Measurements from ENCODE around the gene ARMC7.
A peak's percentile ranks its signal among the peaks of the same experiment; 100 is the strongest.
"Not testable (repeated sequence)": the region's sequence is repeated elsewhere in the genome, so short reads cannot be mapped to it uniquely, and the experiment has no call there.

The ARMC7 gene

GRCh38 chr17:75109407-75110233 is at the start of gene ARMC7:
Gene ARMC7 (plus strand): TSS chr17:75109969. CDS start chr17:75110289, 320 bp downstream.
- peak; percentile 24 for DNase-seq

GRCh38 chr17:75060434-75061054 is 49.2 kb upstream of the ARMC7 start:
- DNase-seq, result no peak

DNA sequence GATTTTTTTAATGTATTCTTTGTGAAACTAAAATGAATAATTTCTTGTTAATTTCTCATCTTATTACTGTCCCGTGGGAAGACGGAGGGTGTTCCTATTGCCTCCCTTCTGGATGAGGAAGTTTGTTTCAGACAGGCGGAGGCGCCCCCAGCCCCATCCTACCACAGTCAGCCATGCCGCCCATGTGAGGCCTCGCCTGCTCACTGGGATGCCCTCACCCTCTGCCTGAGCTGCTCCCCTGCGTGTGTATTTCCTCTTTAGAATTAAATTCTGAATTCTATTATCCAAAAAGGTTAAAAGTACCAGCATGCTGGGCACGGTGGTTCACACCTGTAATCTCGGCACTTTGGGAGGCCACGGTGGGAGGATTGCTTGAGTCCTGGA is 48.7 kb upstream of the ARMC7 start:
- no peak for DNase-seq

DNA sequence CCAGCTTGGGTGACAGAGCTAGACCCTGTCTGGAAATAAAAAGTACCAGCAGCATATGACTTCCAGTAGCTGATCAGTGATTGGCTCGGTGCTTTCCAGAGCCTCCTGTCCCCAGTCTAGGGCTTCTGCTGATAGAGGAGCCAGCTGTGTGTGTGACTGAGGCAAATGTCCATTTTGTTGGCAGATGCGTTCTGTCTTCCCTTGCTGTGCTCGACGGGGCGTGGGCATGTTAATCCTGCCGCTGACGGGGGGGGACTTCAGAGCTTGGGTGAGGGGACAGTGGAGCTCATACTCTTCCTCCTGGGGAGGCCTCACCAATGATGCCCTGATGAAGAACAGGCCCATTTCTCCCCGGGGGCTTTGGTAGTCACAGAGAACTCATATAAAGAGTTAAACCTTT is 48.2 kb upstream of the ARMC7 start:
- DNase-seq, result no peak

GRCh38 chr17:75063201-75063600 is 46.6 kb upstream of the ARMC7 start:
- no peak for DNase-seq

DNA sequence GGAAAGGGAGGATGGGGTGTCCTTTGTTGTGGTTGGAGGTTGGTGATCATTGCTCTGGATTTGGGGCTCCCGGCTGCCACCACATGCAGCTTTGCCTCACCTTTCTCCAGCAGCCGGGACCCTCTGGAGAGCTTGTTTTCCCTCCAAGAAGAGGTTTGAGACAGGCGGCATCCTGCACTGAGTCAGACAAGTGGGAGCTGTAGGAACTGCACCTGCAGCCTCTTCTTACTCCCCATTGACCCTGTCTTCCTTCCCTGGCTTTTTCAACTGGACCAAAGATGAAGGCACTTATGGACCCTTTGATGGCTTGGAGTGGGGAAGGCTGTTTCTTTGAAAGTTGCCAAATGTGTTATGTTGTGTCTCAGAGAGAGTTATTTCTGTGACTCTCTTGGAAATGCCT is 46.1 kb upstream of the ARMC7 start:
- no peak for DNase-seq

- DNase-seq, result no peak
Measured at GRCh38 chr17:75064040-75064439, 45.7 kb upstream of the ARMC7 start.

DNA sequence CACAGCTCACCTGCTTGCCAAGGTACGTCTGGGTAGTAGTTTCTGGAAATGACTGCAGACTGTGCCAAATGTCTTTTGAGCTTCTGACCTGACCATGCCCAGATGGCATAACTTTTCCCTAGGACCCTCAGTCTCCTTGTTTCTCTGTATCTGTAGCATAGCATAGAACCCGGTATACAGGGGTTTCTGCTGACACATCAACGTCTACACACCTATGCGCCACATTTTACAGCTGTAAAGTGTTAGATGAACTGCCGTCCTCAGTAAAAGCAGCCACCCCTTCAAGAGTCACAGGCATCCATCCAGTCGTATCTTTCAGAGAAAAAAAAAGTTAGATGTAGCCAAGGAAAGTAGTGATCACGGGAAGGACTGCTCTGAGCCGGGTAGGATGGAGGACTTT is 45.3 kb upstream of the ARMC7 start:
- no peak for DNase-seq

- no peak for DNase-seq
Measured at GRCh38 chr17:75064867-75065561, 44.8 kb upstream of the ARMC7 start.

GRCh38 chr17:75065562-75066151 is 44.1 kb upstream of the ARMC7 start:
- no peak for DNase-seq

DNA sequence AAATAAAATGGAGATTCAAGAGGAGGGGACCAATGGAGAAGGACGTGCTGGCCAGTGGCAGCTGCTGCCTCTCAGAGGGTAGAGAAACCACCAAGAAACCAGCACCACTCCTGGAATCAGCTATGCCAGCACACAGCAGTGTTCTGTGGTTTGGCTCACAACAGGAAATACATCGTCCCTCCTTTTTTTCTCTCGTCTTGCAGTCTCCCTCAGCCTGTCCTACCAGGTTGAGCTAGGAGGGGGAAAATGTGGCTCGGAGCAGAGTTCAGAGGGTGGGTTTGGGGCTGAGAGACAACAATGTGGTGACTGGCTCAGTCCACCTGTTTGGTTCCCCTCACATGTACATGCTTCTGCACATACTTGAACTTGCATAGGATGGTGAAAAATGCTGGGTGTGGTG is 41.9 kb upstream of the ARMC7 start:
- no peak for DNase-seq

GRCh38 chr17:75068750-75069149 is 41.0 kb upstream of the ARMC7 start:
- DNase-seq, result no peak

GRCh38 chr17:75069783-75070182 is 40.0 kb upstream of the ARMC7 start:
- no peak for DNase-seq

GRCh38 chr17:75071478-75072271 is 38.1 kb upstream of the ARMC7 start:
- not testable (repeated sequence) for DNase-seq

DNA sequence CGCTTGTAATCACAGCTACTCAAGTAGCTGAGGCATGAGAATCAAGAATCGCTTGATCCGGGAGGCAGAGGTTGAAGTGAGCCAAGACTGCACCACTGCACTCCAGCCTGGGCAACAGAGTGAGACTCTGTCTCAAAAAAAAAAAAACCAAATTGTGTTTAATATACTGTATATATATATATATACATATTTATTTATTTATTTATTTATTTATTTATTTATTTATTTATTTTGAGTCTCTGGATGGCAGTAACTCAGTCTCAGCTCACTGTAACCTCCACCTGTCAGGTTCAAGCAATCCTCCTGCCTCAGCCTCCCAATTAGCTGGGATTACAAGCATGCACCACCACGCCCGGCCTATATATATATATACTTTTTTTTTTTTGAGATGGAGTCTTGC is 36.9 kb upstream of the ARMC7 start:
- DNase-seq, result not testable (repeated sequence)

- no peak for DNase-seq
Measured at GRCh38 chr17:75073618-75074047, 36.1 kb upstream of the ARMC7 start.

DNA sequence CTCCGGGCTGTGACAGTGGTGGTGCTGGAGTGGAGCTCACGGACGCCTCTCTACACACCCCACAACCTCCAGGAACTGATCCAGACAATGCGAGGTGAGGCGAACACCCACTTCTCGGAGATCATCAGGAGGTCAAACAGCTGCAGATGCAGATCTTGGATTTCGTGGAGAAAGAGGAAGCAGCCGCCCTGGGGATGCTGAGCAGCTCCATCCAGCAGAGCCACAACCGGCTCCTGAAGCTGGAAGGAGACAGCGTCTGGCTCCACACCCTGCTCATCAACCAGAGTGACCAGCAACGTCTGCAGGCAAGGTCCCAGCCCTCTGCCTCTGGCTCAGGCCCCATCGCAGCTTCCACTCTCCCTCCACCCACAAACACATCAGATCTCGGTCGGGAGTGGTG is 35.2 kb upstream of the ARMC7 start:
- no peak for DNase-seq

DNA sequence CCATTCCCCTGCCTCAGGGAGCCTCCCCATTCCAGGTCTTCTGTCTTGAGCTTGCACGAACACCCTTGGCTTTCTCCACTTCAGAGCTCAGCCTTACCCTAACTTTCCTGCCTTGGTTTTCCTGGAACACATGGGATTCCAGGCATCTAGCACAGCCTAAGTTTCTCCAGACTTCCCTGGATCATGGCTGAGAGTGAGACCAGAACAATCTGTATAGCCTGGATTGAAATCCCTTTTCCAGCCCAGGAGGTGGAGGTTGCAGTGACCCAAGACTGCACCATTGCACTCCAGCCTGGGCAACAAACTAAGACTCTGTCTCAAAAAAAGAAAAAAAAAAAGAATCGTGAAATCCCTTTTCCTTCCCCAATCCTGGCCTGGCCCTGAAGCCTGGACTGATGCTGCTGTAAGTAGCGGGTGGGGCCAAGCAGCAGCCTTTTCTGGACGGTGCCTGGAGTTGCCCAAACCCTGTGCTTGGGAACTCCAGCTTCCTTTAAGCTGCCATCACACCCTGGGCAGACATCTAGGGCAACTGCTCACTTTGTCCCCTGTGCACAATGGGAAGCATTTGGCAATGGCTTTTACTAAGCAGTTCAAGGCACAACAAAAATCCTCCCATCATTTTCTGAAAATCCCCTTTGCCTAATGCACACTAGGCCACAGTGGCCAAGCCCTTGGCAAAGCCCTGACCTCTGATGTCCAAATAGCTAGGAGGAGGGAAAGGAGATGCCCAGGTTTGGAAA is 34.0 kb upstream of the ARMC7 start:
- DNase-seq, result no peak

GRCh38 chr17:75077072-75077495 is 32.7 kb upstream of the ARMC7 start:
- no peak for DNase-seq

DNA sequence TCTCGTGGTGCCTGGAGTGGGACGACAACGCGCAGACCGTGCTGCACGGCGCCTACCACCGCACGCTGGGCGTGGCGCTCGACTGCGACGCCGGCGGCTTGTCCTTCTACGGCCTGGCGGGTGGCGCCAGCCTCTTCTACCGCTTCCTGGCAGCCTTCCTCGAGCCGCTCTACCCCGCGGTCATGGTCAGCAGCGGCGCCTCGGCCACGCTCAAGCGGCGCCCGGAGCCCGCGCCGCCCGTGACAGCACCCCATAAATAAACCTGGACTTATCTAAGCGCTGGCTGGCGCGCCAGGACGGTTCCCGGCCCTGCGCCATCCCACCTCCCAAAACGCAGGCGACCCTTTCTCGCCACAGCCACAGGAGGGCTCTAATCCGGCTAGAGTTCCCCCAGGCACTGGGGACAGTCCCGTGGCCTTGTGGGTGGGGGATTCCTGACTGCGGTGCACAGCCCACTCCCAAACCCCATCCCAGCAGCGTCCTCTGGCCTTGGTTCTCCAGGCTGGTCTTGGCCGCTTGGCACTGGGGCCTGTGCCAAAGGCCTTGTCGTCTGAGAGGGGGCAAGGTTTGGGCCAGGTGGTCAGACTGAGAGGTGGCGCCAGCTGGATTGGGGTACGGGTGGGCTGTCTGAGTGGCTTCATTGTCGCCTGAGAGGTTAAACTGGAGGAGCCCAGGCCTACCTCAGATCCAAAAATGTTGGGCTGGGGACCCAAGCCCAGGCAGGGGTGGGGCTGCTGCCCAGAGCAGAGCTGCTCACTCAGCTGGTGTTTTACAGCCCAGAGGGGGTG is 32.1 kb upstream of the ARMC7 start:
- DNase-seq, result peak; percentile 11

All from NCI-H2029 treated with DMSO at 0.1 percent for 48 hours (cell line).